Neural progenitor cell (in vitro differentiated cells): ENCODE measurements around the gene DCST1. TPM values are rescaled to one million over a fixed set of nuclear protein-coding genes. Genes with fewer than 3 reads are reported as not detected.
A peak's percentile ranks its signal among the peaks of the same experiment; 100 is the strongest.

Experiments used
- DNase-seq: peaks from one replicate; pipeline ENCODE4 v3.0.0-alpha.2; 2016; ENCODE audit warnings: low spot score
- H2AFZ ChIP-seq: fragments of 200-600 bp; sonication (generic); replicated peaks from 2 replicates; pipeline ENCODE4 v1.6.1; 2016; ENCODE audit warnings: antibody characterized with exemption
- H3F3A ChIP-seq: fragments of 200-600 bp; sonication (generic); 2 replicates; pipeline ENCODE4 v1.6.1; 2016; ENCODE audit warnings: antibody characterized with exemption, low read depth
- H3K27ac ChIP-seq: fragments of 200-600 bp; sonication (generic); 2 replicates; pipeline ENCODE4 v1.5.1; 2016; ENCODE audit warnings: mild to moderate bottlenecking
- H3K27me3 ChIP-seq: fragments of 200-600 bp; sonication (generic); 2 replicates; pipeline ENCODE4 v1.6.1; 2016; ENCODE audit warnings: mild to moderate bottlenecking, moderate library complexity
- H3K36me3 ChIP-seq: fragments of 200-600 bp; sonication (generic); 2 replicates; pipeline ENCODE4 v1.5.1; 2016
- H3K4me1 ChIP-seq: fragments of 200-600 bp; sonication (generic); 2 replicates; pipeline ENCODE4 v1.6.1; 2016; ENCODE audit warnings: mixed run types
- H3K4me2 ChIP-seq: fragments of 200-600 bp; sonication (generic); 2 replicates; pipeline ENCODE4 v1.6.1; 2016
- H3K4me3 ChIP-seq: fragments of 200-600 bp; sonication (generic); 2 replicates; pipeline ENCODE4 v1.5.1; 2016
- H3K79me2 ChIP-seq: fragments of 200-600 bp; sonication (generic); 2 replicates; pipeline ENCODE4 v1.6.1; 2016; ENCODE audit warnings: low read depth
- H3K9ac ChIP-seq: fragments of 200-600 bp; sonication (generic); 2 replicates; pipeline ENCODE4 v1.6.1; 2016
- H3K9me3 ChIP-seq: fragments of 200-600 bp; sonication (generic); 2 replicates; pipeline ENCODE4 v1.5.1; 2016; ENCODE audit warnings: low read depth
- H4K20me1 ChIP-seq: fragments of 200-600 bp; sonication (generic); 2 replicates; pipeline ENCODE4 v1.6.1; 2016; ENCODE audit warnings: low read depth
- H3K27ac Mint-ChIP-seq: 3 replicates; pipeline ENCODE4 v1.8.0; 2021; ENCODE audit warnings: mixed read lengths
- H3K27me3 Mint-ChIP-seq: 2 replicates; pipeline ENCODE4 v1.8.0; 2022; ENCODE audit warnings: low read depth, mild to moderate bottlenecking, inconsistent platforms, moderate library complexity, mixed read lengths; ENCODE audit not compliant: insufficient read depth
- H3K36me3 Mint-ChIP-seq: 3 replicates; pipeline ENCODE4 v1.8.0; 2021; ENCODE audit warnings: mixed read lengths
- H3K4me1 Mint-ChIP-seq: 3 replicates; pipeline ENCODE4 v1.8.0; 2021; ENCODE audit warnings: mixed read lengths
- H3K4me3 Mint-ChIP-seq: 3 replicates; pipeline ENCODE4 v1.8.0; 2021; ENCODE audit warnings: mild to moderate bottlenecking, moderate library complexity, mixed read lengths
- H3K9me3 Mint-ChIP-seq: 3 replicates; pipeline ENCODE4 v1.8.0; 2020; ENCODE audit warnings: mixed read lengths
- EZH2 ChIP-seq: fragments of 200-600 bp; sonication (generic); IDR thresholded peaks from 2 replicates; pipeline ENCODE4 v1.6.1; 2017; ENCODE audit warnings: antibody characterized with exemption, mild to moderate bottlenecking, moderate library complexity
- EZH2phosphoT487 ChIP-seq: fragments of 200-600 bp; sonication (generic); IDR thresholded peaks from 2 replicates; pipeline ENCODE4 v1.6.1; 2017; ENCODE audit warnings: antibody characterized with exemption
- total RNA-seq: library from RNA; depleted of rRNA; stranded (reverse); fragments of >200 nt; gene quantifications from 2 replicates; pipeline ENCODE4 v1.2.3, GENCODE V29; 2015; ENCODE audit warnings: low replicate concordance
- TF ChIP-seq, protein P1 (sequence below): fragments of 200-600 bp; sonication (generic); IDR thresholded peaks from 2 replicates; pipeline ENCODE4 v1.5.1; 2017; ENCODE audit warnings: antibody characterized with exemption, mild to moderate bottlenecking

DCST1 gene
- total RNA-seq, 1 donor from 2014 or later = not detected

DNA sequence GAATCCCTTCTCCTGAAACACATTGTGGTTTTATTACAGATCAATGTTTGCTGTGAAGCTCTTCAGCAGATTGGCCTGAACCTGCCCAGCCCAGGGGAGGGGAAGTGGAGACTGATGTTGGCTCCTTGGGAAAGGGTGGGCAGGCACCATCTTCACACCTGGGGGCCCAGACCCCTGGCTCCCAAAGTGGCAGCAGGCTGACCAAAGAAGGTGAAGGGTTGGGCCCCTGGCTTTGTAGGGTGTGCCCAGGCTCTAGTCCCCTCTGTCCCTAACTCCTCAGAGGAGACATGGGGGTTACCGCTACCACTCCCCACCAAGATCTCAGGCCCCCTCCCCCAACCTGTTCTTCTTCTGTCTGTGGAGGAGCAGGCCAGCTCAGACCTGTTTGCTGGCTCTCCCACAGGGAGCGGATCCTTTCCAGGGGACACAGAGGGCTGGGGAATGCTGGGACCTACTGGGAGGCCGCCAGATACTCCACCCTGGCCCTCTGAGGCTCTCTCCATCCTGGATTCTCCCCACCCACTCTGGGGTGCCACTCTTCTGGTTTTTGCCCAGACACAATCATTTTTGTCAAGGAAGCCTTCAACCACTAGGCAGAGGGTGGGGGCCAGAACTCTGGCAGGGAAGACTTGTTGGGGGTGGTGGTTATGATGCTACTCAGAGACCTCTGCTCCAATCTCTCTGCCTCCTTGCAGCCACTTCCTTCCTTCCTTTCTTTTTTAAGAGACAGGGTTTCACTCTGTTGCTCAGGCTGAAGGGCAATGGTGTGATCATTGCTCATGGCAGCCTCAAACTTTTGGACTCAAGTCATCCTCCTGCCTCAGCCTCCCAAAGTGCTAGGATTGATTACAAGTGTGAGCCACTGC, 40.0 kb downstream of the DCST1 start:
- Histone ChIP-seq H2AFZ (no peak overlapping the region), H3K27ac (no peak overlapping the region), H3K4me3 (no peak overlapping the region), H3K9ac (no peak overlapping the region), H3K79me2 (no peaks in the 10 kb centered on the region), H3K4me1 (peaks cover 33% of the 10 kb centered on the region), H3K36me3 (no peaks in the 10 kb centered on the region), H4K20me1 (peaks cover 18% of the 10 kb centered on the region), H3K4me2 (no peak overlapping the region), H3K27me3 (peaks cover 64% of the 10 kb centered on the region), H3F3A (peaks cover 63% of the 10 kb centered on the region), H3K9me3 (no peaks in the 10 kb centered on the region)
- DNase-seq = no peak
- H3K27me3 Mint-ChIP-seq = peaks cover 17% of the 10 kb centered on the region
- peak overlapping the region; percentile 14 for H3K4me3 Mint-ChIP-seq
- TF ChIP-seq, protein P1, sequence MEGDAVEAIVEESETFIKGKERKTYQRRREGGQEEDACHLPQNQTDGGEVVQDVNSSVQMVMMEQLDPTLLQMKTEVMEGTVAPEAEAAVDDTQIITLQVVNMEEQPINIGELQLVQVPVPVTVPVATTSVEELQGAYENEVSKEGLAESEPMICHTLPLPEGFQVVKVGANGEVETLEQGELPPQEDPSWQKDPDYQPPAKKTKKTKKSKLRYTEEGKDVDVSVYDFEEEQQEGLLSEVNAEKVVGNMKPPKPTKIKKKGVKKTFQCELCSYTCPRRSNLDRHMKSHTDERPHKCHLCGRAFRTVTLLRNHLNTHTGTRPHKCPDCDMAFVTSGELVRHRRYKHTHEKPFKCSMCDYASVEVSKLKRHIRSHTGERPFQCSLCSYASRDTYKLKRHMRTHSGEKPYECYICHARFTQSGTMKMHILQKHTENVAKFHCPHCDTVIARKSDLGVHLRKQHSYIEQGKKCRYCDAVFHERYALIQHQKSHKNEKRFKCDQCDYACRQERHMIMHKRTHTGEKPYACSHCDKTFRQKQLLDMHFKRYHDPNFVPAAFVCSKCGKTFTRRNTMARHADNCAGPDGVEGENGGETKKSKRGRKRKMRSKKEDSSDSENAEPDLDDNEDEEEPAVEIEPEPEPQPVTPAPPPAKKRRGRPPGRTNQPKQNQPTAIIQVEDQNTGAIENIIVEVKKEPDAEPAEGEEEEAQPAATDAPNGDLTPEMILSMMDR = no peak
- no peak for TF ChIP-seq EZH2
- no peak for TF ChIP-seq EZH2phosphoT487
- H3K36me3 Mint-ChIP-seq = no peaks in the 10 kb centered on the region
- no peaks in the 10 kb centered on the region for H3K9me3 Mint-ChIP-seq
- peaks cover 53% of the 10 kb centered on the region for H3K4me1 Mint-ChIP-seq
- H3K27ac Mint-ChIP-seq = no peak overlapping the region

DNA sequence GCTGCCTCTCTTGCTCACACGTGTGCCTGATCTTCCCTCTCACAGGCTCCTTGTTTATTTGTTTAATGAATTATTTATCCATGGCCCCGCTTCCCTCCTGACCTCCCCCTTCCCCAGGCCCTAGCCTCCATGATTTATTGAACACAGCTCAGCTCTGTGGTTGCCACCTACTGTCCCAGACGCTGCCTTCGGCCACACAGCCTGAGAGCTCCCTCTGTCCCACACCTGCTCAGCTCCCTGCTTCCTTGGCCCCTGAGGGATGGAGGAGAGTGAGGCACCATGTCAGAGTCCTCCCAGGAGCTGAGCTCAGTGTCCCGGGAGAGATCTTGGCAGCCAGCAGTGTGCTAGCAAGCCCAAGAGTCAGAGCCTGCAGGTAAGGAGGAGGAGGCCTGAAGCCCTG, 41.9 kb downstream of the DCST1 start:
- no peaks in the 10 kb centered on the region for H3K36me3 Mint-ChIP-seq
- no peak for DNase-seq

DNA sequence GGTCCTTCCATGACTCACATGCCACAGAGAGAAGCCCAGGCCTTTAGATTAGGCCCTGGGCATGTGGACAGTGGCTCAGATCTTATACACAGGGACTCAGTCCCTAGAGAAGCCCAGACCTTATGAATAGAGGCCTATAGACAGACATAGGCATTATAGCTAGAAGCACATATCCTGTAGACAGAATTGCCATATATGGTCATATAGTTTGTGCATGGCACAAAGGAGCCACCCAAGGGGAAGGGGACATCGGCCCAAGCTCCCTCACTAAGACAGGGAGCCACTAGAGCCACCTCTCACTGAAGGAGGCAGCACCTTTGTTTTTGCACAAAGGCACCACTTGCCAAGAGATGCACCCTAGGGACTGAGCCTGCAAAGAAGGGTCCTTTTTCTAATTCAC, 42.7 kb downstream of the DCST1 start:
- no peaks in the 10 kb centered on the region for H3K36me3 Mint-ChIP-seq
- Histone ChIP-seq H2AFZ (no peak overlapping the region), H3K27ac (no peak overlapping the region), H3K9me3 (no peaks in the 10 kb centered on the region), H3K79me2 (no peaks in the 10 kb centered on the region), H3K9ac (no peak overlapping the region), H3K4me3 (no peak overlapping the region), H3K4me1 (peaks cover 27% of the 10 kb centered on the region), H3K36me3 (no peaks in the 10 kb centered on the region), H3F3A (peaks cover 63% of the 10 kb centered on the region), H3K27me3 (peaks cover 78% of the 10 kb centered on the region), H3K4me2 (peak overlapping the region; percentile 23), H4K20me1 (peaks cover 6% of the 10 kb centered on the region)
- H3K27me3 Mint-ChIP-seq = peaks cover 32% of the 10 kb centered on the region
- TF ChIP-seq, protein P1 = no peak
- TF ChIP-seq EZH2phosphoT487 (no peak), EZH2 (no peak)
- H3K27ac Mint-ChIP-seq = peak overlapping the region; percentile 46
- H3K4me3 Mint-ChIP-seq = no peak overlapping the region
- peaks cover 51% of the 10 kb centered on the region for H3K4me1 Mint-ChIP-seq
- DNase-seq = no peak
- no peaks in the 10 kb centered on the region for H3K9me3 Mint-ChIP-seq

More for the DNA sequence above, 41.9 kb downstream of the DCST1 start:
- TF ChIP-seq, protein P1 = no peak
- TF ChIP-seq EZH2 (no peak), EZH2phosphoT487 (no peak)
- Histone ChIP-seq H3K27ac (no peak overlapping the region), H3K79me2 (no peaks in the 10 kb centered on the region), H3K27me3 (peaks cover 77% of the 10 kb centered on the region), H3K4me1 (peaks cover 31% of the 10 kb centered on the region), H3K4me3 (no peak overlapping the region), H2AFZ (no peak overlapping the region), H4K20me1 (peaks cover 6% of the 10 kb centered on the region), H3K9ac (no peak overlapping the region), H3K4me2 (no peak overlapping the region), H3K36me3 (no peaks in the 10 kb centered on the region), H3F3A (peaks cover 61% of the 10 kb centered on the region), H3K9me3 (no peaks in the 10 kb centered on the region)
- H3K9me3 Mint-ChIP-seq = no peaks in the 10 kb centered on the region
- H3K4me3 Mint-ChIP-seq = peak overlapping the region; percentile 18
- peaks cover 48% of the 10 kb centered on the region for H3K4me1 Mint-ChIP-seq
- peaks cover 26% of the 10 kb centered on the region for H3K27me3 Mint-ChIP-seq
- H3K27ac Mint-ChIP-seq = no peak overlapping the region
